Esophagus muscularis mucosa (tissue), 4 donors: ENCODE data around the gene SAA4.

Source experiments
- CTCF ChIP-seq, 3 experiments: fragments of 200-600 bp in 2 of 3; fragments of 450-650 bp in 1 of 3; sonication (generic) in 2 of 3; IDR thresholded peaks; one replicate each; pipeline ENCODE4 v1.5.1; 2017 to 2019; ENCODE audit warnings: antibody characterized with exemption in 3 of 3, mild to moderate bottlenecking in 2 of 3, moderate library complexity in 1 of 3
- EP300 ChIP-seq: sonication (generic); formaldehyde crosslinking; IDR thresholded peaks from one replicate; pipeline ENCODE4 v1.6.1; 2017; ENCODE audit warnings: antibody characterized with exemption
- POLR2A ChIP-seq: fragments of 450-650 bp; IDR thresholded peaks from one replicate; pipeline ENCODE4 v1.6.1; 2017; ENCODE audit warnings: antibody characterized with exemption, moderate library complexity, mild to moderate bottlenecking, low read depth
- POLR2AphosphoS5 ChIP-seq, 2 donors: sonication (generic); formaldehyde crosslinking; IDR thresholded peaks; one replicate each; pipeline ENCODE4 v1.6.1; 2017; ENCODE audit warnings: antibody characterized with exemption in 2 of 2

DNA sequence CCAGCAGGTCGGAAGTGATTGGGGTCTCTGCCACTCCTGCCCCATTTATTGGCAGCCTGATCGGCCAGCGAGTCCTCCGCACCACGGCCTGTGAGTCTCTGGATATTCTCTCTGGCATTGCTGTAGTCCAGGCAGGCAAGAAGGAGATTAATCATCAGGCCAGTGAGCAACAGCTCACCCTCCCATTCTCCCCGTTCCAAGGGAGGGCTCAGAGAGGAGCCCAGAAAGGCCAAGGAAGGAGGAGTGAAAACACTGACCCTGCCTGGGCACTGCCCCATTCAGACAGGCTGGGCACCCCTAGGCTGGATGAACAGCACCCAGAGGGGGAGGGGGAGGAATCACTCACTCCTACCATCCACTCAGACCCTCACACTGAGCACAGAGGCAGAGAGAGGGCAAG lies 8.8 kb upstream of the SAA4 start:
- TF ChIP-seq POLR2AphosphoS5 (IDR thresholded peaks at IDR 0.05) (no peak), CTCF (IDR thresholded peaks at IDR 0.05) (no peak), POLR2A (no peak), EP300 (no peak)
